Measurements from ENCODE around the gene GEN1.

Gene GEN1

DNA sequence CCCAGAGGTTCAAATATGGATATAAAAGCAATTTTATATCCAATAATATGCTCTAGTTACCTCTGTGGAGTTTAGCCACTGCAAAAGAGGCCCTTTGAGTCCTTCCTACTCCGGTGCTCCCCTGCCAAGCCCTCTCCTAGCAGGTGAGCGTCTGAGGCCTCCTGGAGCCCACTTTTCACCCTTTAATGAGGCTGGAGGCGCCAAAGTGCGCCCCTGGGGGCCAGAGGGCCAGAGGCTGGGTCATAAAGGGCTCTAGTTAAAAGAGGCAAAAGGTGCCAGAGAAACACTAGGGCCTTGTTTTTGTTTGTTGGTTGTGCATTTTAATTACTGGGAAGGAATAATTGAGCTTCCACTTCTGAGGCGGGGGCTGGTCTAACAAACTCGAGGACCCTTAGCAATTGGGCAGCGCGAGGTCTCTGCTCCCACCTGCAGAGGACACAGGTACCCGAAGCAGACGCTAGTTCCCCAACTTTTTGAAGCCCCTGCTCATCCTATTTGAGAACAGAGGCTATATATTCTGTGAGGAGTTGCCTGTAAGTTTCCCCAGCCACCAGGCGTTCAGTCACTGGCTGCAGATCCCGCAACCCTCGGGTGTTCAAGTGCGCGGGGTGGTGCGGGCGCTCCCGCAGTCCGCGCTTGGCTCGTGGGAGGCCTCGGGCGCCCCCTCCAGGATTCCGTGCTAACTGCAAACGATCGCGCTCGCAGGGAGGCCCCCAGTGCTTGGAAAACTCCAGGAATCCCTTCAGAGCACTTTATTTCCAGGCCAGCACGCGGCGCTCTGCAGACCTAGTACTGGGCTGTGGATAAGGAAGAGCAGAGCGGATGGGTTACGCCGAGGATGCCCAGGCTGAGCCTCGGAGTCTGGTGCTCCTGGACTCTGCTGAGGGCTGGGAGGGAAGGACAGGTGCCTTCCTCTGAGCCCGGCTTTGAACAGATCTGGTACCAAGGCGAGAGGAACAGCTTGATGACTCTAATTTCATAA is 76.4 kb downstream of the GEN1 start:
- DNase-seq = peak; percentile 71

DNA sequence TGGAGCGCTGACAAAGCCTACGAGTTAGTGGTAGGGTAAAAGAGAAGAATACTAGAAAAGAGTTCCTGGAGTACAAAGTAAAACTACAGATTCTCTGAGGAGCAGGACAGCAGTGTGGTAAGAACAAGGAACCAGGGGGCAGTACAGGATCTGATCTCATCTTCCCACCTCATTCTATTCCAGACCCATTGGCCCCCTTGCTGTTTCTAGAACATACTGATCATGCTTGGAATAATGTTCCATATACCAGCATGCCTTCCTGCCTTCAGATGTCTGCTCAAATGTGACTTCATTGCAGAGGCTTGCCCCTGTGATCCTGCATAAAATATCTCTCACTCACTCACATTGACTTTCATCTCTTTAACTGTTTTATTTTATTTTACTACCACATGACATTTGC is 81.6 kb downstream of the GEN1 start:
- no peak for DNase-seq
